Uterus (tissue), 2 donors: Measurements from ENCODE around the gene PIPOX.

Experiments
- CTCF ChIP-seq, 4 experiments: fragments of 200-600 bp in 2 of 4; fragments of 450-650 bp in 2 of 4; sonication (generic) in 2 of 4; IDR thresholded peaks; one replicate each; pipeline ENCODE4 v1.5.1; 2016 to 2019; ENCODE audit warnings: antibody characterized with exemption in 4 of 4, mild to moderate bottlenecking in 2 of 4, moderate library complexity in 1 of 4
- POLR2A ChIP-seq, 2 donors: fragments of 450-650 bp; IDR thresholded peaks; one replicate each; pipeline ENCODE4 v1.6.1; 2016; ENCODE audit warnings: antibody characterized with exemption in 2 of 2, mild to moderate bottlenecking in 1 of 2, moderate library complexity in 1 of 2

- no peak for TF ChIP-seq CTCF (IDR thresholded peaks at IDR 0.05)
- TF ChIP-seq POLR2A (IDR thresholded peaks at IDR 0.05): no peak
Observed at GRCh38 chr17:29070781-29071180, 27.8 kb downstream of the PIPOX start.
